Adipocyte (in vitro differentiated cells): ENCODE data around the gene DEFB126.

Experiments
- DNase-seq: peaks from one replicate; pipeline ENCODE4 v3.0.0-alpha.2; 2015; ENCODE audit warnings: low read depth
- H3K27me3 ChIP-seq: replicated peaks from 2 replicates; pipeline ENCODE4 v1.7.0; 2013; ENCODE audit warnings: mild to moderate bottlenecking, low read length, moderate library complexity; ENCODE audit not compliant: control insufficient read depth, insufficient read depth
- H3K36me3 ChIP-seq: 2 replicates; pipeline ENCODE4 v1.7.0; 2013; ENCODE audit warnings: low read length, mild to moderate bottlenecking, moderate library complexity; ENCODE audit not compliant: control insufficient read depth, insufficient read depth, severe bottlenecking
- H3K4me1 ChIP-seq: 2 replicates; pipeline ENCODE4 v1.7.0; 2013; ENCODE audit warnings: mild to moderate bottlenecking, low read length, moderate library complexity; ENCODE audit not compliant: control insufficient read depth, insufficient read depth
- H3K4me3 ChIP-seq: 2 replicates; pipeline ENCODE4 v1.7.0; 2013; ENCODE audit warnings: mild to moderate bottlenecking, low read length, moderate library complexity
- H3K9ac ChIP-seq: 2 replicates; pipeline ENCODE4 v1.7.0; 2013; ENCODE audit warnings: mild to moderate bottlenecking, low read length, moderate library complexity
- H3K9me3 ChIP-seq: 2 replicates; pipeline ENCODE4 v1.7.0; 2013; ENCODE audit warnings: mild to moderate bottlenecking, low read length, moderate library complexity; ENCODE audit not compliant: control insufficient read depth

DEFB126 gene

DNA sequence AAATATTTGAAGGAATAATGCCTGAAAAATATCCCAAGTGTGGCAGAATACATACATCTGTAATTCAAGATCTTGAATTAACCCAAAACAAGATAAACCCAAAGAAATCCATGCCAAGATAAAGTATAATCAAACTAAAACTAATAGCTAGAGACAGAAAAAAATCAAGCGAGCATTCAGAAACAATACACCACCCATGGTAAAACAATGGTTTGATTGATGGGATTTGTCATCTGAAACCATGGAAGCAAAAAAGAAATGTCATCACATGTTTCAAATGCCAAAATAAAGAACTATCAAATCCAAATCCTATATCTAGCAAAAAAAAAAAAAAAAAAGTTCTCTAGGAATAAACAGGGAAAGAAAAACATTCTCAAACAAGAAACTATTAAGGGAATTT is 9.7 kb downstream of the DEFB126 start:
- H3K9me3 ChIP-seq, result peaks cover 3% of the 10 kb centered on the region
- no peaks in the 10 kb centered on the region for H3K36me3 ChIP-seq
- H3K4me3 ChIP-seq, result no peak overlapping the region
- H3K4me1 ChIP-seq, result no peaks in the 10 kb centered on the region
- H3K9ac ChIP-seq, result no peak overlapping the region
- DNase-seq, result no peak
- peaks cover under 1% of the 10 kb centered on the region for H3K27me3 ChIP-seq

DNA sequence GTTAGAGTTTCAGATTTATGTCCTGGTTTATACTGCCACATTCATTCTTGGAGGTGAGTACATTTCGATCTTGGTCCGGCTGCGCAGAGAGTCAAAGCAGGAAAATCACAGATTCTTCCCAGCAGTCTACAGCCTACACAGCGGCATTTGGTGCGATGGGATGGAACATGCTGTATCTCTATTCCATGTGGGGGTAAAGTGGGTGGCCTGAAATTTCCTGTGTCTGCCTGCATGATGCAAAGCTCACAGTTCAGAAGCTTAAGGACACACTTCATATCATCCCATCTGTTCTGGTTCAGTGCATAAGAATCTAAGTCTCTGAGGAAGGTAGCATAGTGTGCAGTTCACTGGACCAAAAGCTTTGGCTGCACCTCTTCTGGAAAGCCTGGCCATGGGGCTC is 14.8 kb downstream of the DEFB126 start, which contains the start of gene DEFB127:
DEFB127 (plus strand) TSS at position 301 of the 400 bp plus-strand sequence; CDS start at position 392, 91 bp downstream.
- Histone ChIP-seq H3K27me3 (peaks cover 12% of the 10 kb centered on the region), H3K4me3 (no peak within 1 kb of the TSS), H3K9me3 (no peaks in the 10 kb centered on the region), H3K36me3 (no peaks in the 10 kb centered on the region), H3K9ac (no peak within 1 kb of the TSS), H3K4me1 (no peaks in the 10 kb centered on the region)
- no peak for DNase-seq

DNA sequence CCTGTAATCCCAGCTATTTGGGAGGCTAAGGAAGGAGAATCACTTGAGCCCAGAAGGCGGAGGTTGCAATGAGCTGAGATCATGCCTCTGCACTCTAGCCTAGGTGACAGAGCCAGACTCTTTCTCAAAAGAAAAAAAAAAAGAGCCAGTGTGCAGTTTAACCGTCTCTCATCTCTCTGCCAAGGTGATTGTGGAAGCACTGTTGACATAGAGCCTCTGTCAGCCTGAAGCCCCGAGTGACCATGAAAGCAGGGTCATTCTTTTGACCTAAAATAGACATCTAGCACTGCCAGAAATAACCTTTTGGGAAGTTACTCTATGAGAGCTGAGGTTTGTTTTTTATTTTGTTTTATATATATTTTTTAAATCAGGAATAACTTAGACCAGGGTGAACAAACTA is 22.2 kb downstream of the DEFB126 start:
- DNase-seq, result no peak
- H3K27me3 ChIP-seq, result peaks cover 5% of the 10 kb centered on the region
- H3K4me3 ChIP-seq, result no peak overlapping the region
- no peaks in the 10 kb centered on the region for H3K9me3 ChIP-seq
- H3K4me1 ChIP-seq, result no peaks in the 10 kb centered on the region
- no peaks in the 10 kb centered on the region for H3K36me3 ChIP-seq
- no peak overlapping the region for H3K9ac ChIP-seq

DNA sequence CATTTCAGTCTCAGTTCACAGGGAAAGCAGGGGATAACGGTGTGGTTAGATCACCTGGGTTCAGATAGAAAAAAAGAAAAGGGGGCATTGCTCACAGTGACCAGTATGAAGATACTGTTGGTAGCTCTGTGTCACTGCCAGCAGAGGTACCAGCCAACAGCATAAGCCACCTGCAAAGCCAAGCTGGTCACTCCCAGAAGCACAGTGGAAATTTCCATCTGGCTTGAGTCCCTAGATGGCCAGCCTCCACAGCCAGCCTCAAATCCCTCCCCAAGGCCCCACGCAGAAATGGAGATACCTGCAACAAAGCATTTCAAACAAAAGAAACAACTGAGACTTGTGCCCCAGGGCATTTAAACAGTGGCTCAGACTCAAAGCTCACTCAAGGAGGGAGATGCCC is 26.5 kb downstream of the DEFB126 start:
- Histone ChIP-seq H3K36me3 (no peaks in the 10 kb centered on the region), H3K27me3 (peaks cover 10% of the 10 kb centered on the region), H3K4me1 (no peaks in the 10 kb centered on the region), H3K4me3 (no peak overlapping the region), H3K9ac (no peak overlapping the region), H3K9me3 (no peaks in the 10 kb centered on the region)
- no peak for DNase-seq

DNA sequence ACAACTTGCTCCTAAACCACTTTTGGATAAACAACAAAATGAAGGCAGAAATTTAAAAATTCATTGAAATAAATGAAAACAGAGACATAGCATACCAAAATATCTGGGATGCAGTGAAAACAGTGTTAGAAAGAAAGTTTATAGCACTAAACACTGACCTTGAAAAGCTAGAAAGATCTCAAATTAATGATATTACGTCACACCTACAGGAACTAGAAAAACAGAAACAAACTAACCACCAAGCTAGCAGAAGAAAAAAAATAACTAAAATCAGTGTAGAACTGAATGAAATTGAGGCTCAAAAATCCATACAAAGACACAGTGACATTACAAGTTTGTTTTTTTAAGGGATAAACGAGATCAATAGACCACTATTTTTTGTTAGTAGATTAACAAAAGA is 41.9 kb downstream of the DEFB126 start:
- H3K27me3 ChIP-seq, result peaks cover 7% of the 10 kb centered on the region
- peaks cover 11% of the 10 kb centered on the region for H3K9me3 ChIP-seq
- no peak overlapping the region for H3K9ac ChIP-seq
- H3K36me3 ChIP-seq, result no peaks in the 10 kb centered on the region
- no peaks in the 10 kb centered on the region for H3K4me1 ChIP-seq
- H3K4me3 ChIP-seq, result no peak overlapping the region
- DNase-seq, result no peak

DNA sequence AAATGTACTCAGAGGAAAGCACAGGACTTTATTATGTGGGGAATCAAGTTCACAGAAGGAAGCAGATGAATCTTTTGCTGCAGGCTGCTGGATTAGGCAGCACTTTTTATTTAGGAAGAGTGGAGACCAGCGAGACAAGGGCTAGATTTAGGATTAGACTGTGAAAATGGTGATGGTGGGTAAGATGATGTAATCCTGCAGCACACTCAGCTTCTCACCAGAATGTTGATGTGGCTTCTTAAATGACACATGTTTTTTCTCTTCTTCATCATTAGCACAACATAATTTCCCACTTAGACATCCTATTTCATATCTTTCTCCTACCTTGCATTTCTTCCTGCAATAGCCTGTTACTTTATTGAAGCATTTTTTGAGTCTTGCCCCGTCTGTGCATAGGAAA is 45.3 kb downstream of the DEFB126 start:
- H3K4me3 ChIP-seq, result no peak overlapping the region
- no peak overlapping the region for H3K9ac ChIP-seq
- peaks cover 10% of the 10 kb centered on the region for H3K27me3 ChIP-seq
- no peaks in the 10 kb centered on the region for H3K36me3 ChIP-seq
- DNase-seq, result no peak
- no peaks in the 10 kb centered on the region for H3K4me1 ChIP-seq
- H3K9me3 ChIP-seq, result peaks cover 13% of the 10 kb centered on the region

DNA sequence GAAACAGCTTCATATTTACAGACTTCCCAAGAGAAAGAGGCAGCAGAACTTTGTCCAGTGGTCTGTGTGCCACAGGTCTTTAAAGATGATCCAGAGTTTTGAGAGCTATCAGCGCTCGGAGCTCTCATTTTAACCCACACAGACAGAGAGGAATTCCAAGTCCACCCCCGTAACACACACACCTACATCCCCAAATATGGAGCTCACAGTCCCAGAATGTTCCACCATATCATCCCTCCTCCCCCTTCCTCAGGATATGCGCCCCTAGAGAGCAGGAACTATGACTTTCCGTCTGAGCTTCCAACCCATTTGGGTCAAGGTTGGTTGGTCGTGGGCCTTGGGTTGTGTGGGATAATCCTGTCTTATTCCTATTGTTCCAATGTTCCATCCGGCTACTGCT is 47.2 kb downstream of the DEFB126 start, which contains the start of gene DEFB128:
DEFB128 (minus strand) TSS at position 101 of the 400 bp plus-strand sequence; CDS start at position 13, 88 bp downstream.
- no peak for DNase-seq
- no peak within 1 kb of the TSS for H3K4me3 ChIP-seq
- peaks cover 4% of the 10 kb centered on the region for H3K9me3 ChIP-seq
- H3K36me3 ChIP-seq, result no peaks in the 10 kb centered on the region
- no peaks in the 10 kb centered on the region for H3K4me1 ChIP-seq
- peaks cover 10% of the 10 kb centered on the region for H3K27me3 ChIP-seq
- no peak within 1 kb of the TSS for H3K9ac ChIP-seq
